Neural cell (in vitro differentiated cells): ENCODE measurements around the gene KRT86. TPM values are rescaled to one million over a fixed set of nuclear protein-coding genes. Genes with fewer than 3 reads are reported as not detected.

Experiments used
- H2AFZ ChIP-seq: fragments of 200-600, 300-800 bp; sonication (generic), shearing (Covaris generic); 2 replicates; pipeline ENCODE4 v1.6.0; 2014; ENCODE audit warnings: low read depth, mild to moderate bottlenecking, antibody characterized with exemption, low read length, moderate library complexity
- H3F3A ChIP-seq: fragments of 200-600 bp; shearing (Covaris generic); 2 replicates; pipeline ENCODE4 v1.6.1; 2016; ENCODE audit warnings: mild to moderate bottlenecking, moderate library complexity, mixed read lengths, antibody characterized with exemption, low read length; ENCODE audit not compliant: insufficient read depth, poor library complexity, severe bottlenecking
- H3K27ac ChIP-seq: fragments of 200-600, 300-800 bp; sonication (generic), shearing (Covaris generic); 2 replicates; pipeline ENCODE4 v1.5.1; 2014; ENCODE audit warnings: mild to moderate bottlenecking, low read length, moderate library complexity
- H3K27me3 ChIP-seq: fragments of 300-800, 200-600 bp; sonication (generic), shearing (Covaris generic); 2 replicates; pipeline ENCODE4 v1.6.0; 2014; ENCODE audit warnings: mild to moderate bottlenecking, low read depth, low read length, moderate library complexity; ENCODE audit not compliant: insufficient read depth
- H3K36me3 ChIP-seq: fragments of 300-800, 200-600 bp; sonication (generic), shearing (Covaris generic); 2 replicates; pipeline ENCODE4 v1.5.1; 2014; ENCODE audit warnings: mild to moderate bottlenecking, antibody characterized with exemption, low read length, moderate library complexity; ENCODE audit not compliant: insufficient read depth
- H3K4me2 ChIP-seq: fragments of 300-800, 200-600 bp; sonication (generic), shearing (Covaris generic); 2 replicates; pipeline ENCODE4 v1.6.0; 2014; ENCODE audit warnings: mild to moderate bottlenecking, low read length
- H3K4me3 ChIP-seq: fragments of 300-800, 200-600 bp; sonication (generic), shearing (Covaris generic); 2 replicates; pipeline ENCODE4 v1.5.1; 2014; ENCODE audit warnings: mild to moderate bottlenecking, low read length, moderate library complexity
- H3K79me2 ChIP-seq: fragments of 200-600 bp; shearing (Covaris generic); replicated peaks from 2 replicates; pipeline ENCODE4 v1.6.0; 2014; ENCODE audit warnings: mild to moderate bottlenecking, low read length, moderate library complexity; ENCODE audit not compliant: insufficient read depth
- H3K9ac ChIP-seq: fragments of 300-800, 200-600 bp; sonication (generic), shearing (Covaris generic); 2 replicates; pipeline ENCODE4 v1.6.1; 2016; ENCODE audit warnings: mild to moderate bottlenecking, low read length, mixed read lengths
- H3K9me2 ChIP-seq: fragments of 200-600 bp; shearing (Covaris generic); 2 replicates; pipeline ENCODE4 v1.6.1; 2016; ENCODE audit warnings: mild to moderate bottlenecking, low read length, mixed read lengths; ENCODE audit not compliant: insufficient read depth
- H3K9me3 ChIP-seq: fragments of 200-600, 300-800 bp; sonication (generic), shearing (Covaris generic); 2 replicates; pipeline ENCODE4 v1.6.1; 2016; ENCODE audit warnings: mild to moderate bottlenecking, mixed run types, low read length, moderate library complexity, mixed read lengths
- H4K20me1 ChIP-seq: fragments of 200-600 bp; shearing (Covaris generic); 2 replicates; pipeline ENCODE4 v1.6.1; 2016; ENCODE audit warnings: mild to moderate bottlenecking, mixed run types; ENCODE audit not compliant: insufficient read depth
- EP300 ChIP-seq: fragments of 450-650 bp; conservative IDR thresholded peaks from 2 replicates; pipeline ENCODE4 v1.6.1; 2014; ENCODE audit warnings: antibody characterized with exemption, mild to moderate bottlenecking, moderate library complexity; ENCODE audit not compliant: poor library complexity, severe bottlenecking
- EZH2 ChIP-seq: fragments of 200-600, 300-800 bp; shearing (Covaris generic), sonication (generic); IDR thresholded peaks from 2 replicates; pipeline ENCODE4 v1.6.1; 2014; ENCODE audit warnings: antibody characterized with exemption, low read length, borderline replicate concordance, mild to moderate bottlenecking; ENCODE audit not compliant: insufficient read depth, poor library complexity, severe bottlenecking
- MXI1 ChIP-seq: fragments of 450-650 bp; conservative IDR thresholded peaks from 2 replicates; pipeline ENCODE4 v1.6.1; 2014; ENCODE audit warnings: antibody characterized with exemption, mild to moderate bottlenecking; ENCODE audit not compliant: poor library complexity, severe bottlenecking
- POLR2AphosphoS5 ChIP-seq: IDR thresholded peaks from 2 replicates; pipeline ENCODE4 v1.6.1; 2012
- RAD21 ChIP-seq: fragments of 450-650 bp; conservative IDR thresholded peaks from 2 replicates; pipeline ENCODE4 v1.6.1; 2014; ENCODE audit warnings: antibody characterized with exemption, mild to moderate bottlenecking, moderate library complexity
- SMC3 ChIP-seq: fragments of 450-650 bp; conservative IDR thresholded peaks from 2 replicates; pipeline ENCODE4 v1.6.1; 2014; ENCODE audit warnings: antibody characterized with exemption, mild to moderate bottlenecking, moderate library complexity; ENCODE audit not compliant: poor library complexity
- TAF1 ChIP-seq: IDR thresholded peaks from 2 replicates; pipeline ENCODE4 v1.6.1; 2012; ENCODE audit warnings: low read depth
- polyA plus RNA-seq: library from polyadenylated mRNA; depleted of rRNA; stranded (reverse); fragments of >200 nt; gene quantifications from 2 replicates; pipeline ENCODE4 v1.2.3, GENCODE V29; 2014
- TF ChIP-seq, protein P1 (sequence below): IDR thresholded peaks from 2 replicates; pipeline ENCODE4 v1.6.1; 2012; ENCODE audit warnings: borderline replicate concordance
- TF ChIP-seq, protein P2 (sequence below): fragments of 450-650 bp; IDR thresholded peaks from 2 replicates; pipeline ENCODE4 v1.5.1; 2014; ENCODE audit warnings: antibody characterized with exemption, mild to moderate bottlenecking, moderate library complexity; ENCODE audit not compliant: poor library complexity, severe bottlenecking

KRT86 gene
- polyA plus RNA-seq, 1 donor from 2014 or later, result not detected

DNA sequence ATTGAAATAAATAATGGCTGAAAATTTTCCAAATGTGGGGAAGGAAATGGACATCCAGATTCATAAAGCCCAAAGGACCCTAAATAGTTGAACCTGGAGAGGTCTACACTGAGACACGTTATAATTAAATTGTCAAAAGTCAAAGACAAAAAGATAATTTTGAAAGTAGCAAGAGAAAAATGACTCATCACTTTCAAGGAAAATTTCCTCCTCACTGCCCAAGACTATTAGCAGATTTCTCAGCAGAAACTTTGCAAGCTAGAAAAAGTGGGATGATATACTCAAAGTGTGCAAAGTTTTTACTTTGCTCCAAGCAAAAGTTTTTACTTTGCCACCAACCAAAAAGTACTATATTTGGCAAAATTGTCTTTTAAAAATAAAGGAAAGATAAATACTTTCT lies 62.6 kb downstream of the KRT86 start:
- Histone ChIP-seq H3K27ac (no peak overlapping the region), H4K20me1 (no peaks in the 10 kb centered on the region), H3K9me2 (no peaks in the 10 kb centered on the region), H3K9ac (no peak overlapping the region), H3K27me3 (no peaks in the 10 kb centered on the region), H2AFZ (no peak overlapping the region), H3K79me2 (no peaks in the 10 kb centered on the region), H3K4me3 (no peak overlapping the region), H3K4me2 (no peak overlapping the region), H3F3A (no peaks in the 10 kb centered on the region), H3K9me3 (no peaks in the 10 kb centered on the region), H3K36me3 (no peaks in the 10 kb centered on the region)
- TF ChIP-seq TAF1 (no peak), MXI1 (no peak), POLR2AphosphoS5 (no peak), SMC3 (no peak), EZH2 (no peak), EP300 (no peak), RAD21 (no peak)
- TF ChIP-seq, protein P1, sequence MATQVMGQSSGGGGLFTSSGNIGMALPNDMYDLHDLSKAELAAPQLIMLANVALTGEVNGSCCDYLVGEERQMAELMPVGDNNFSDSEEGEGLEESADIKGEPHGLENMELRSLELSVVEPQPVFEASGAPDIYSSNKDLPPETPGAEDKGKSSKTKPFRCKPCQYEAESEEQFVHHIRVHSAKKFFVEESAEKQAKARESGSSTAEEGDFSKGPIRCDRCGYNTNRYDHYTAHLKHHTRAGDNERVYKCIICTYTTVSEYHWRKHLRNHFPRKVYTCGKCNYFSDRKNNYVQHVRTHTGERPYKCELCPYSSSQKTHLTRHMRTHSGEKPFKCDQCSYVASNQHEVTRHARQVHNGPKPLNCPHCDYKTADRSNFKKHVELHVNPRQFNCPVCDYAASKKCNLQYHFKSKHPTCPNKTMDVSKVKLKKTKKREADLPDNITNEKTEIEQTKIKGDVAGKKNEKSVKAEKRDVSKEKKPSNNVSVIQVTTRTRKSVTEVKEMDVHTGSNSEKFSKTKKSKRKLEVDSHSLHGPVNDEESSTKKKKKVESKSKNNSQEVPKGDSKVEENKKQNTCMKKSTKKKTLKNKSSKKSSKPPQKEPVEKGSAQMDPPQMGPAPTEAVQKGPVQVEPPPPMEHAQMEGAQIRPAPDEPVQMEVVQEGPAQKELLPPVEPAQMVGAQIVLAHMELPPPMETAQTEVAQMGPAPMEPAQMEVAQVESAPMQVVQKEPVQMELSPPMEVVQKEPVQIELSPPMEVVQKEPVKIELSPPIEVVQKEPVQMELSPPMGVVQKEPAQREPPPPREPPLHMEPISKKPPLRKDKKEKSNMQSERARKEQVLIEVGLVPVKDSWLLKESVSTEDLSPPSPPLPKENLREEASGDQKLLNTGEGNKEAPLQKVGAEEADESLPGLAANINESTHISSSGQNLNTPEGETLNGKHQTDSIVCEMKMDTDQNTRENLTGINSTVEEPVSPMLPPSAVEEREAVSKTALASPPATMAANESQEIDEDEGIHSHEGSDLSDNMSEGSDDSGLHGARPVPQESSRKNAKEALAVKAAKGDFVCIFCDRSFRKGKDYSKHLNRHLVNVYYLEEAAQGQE, result no peak
- TF ChIP-seq, protein P2, sequence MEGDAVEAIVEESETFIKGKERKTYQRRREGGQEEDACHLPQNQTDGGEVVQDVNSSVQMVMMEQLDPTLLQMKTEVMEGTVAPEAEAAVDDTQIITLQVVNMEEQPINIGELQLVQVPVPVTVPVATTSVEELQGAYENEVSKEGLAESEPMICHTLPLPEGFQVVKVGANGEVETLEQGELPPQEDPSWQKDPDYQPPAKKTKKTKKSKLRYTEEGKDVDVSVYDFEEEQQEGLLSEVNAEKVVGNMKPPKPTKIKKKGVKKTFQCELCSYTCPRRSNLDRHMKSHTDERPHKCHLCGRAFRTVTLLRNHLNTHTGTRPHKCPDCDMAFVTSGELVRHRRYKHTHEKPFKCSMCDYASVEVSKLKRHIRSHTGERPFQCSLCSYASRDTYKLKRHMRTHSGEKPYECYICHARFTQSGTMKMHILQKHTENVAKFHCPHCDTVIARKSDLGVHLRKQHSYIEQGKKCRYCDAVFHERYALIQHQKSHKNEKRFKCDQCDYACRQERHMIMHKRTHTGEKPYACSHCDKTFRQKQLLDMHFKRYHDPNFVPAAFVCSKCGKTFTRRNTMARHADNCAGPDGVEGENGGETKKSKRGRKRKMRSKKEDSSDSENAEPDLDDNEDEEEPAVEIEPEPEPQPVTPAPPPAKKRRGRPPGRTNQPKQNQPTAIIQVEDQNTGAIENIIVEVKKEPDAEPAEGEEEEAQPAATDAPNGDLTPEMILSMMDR, result no peak

DNA sequence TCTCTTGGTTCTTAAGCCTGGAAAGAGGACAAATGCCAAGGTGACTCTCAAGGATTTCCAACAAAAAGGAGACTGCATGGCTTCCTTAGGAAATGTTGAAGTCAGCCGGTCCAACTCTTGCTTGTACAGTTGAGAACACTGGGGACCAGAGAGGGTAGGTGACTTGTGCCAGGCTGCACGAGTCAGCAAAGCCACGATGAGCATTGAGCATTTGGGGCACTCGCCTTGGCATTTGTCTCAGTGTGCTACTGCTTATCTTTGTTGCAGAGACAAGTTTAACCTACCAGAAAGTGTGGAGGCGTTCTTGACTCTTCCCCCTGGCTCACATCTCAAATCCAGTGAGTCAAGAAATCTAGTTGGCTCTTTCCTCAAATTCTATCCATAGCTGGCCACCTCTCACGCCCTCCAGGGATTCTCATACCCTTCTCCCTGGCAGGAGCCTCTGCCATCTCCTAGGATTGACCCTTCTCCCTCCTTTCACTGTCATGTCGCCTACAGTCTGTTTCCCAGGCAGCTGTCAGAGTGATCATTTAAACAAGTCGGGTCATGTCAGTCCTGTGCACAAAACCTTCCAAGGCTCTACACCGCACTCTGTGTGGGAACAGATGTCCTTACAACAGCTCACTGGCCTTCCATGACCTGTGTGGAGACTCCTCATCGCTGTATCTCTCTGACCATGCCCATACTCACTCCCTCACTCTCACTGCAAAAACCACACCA lies 64.0 kb downstream of the KRT86 start:
- Histone ChIP-seq H3K36me3 (no peaks in the 10 kb centered on the region), H3K4me3 (no peak overlapping the region), H3K79me2 (no peaks in the 10 kb centered on the region), H3K4me2 (no peak overlapping the region), H2AFZ (no peak overlapping the region), H3K9me2 (no peaks in the 10 kb centered on the region), H3K9me3 (no peaks in the 10 kb centered on the region), H3F3A (no peaks in the 10 kb centered on the region), H4K20me1 (no peaks in the 10 kb centered on the region), H3K27ac (no peak overlapping the region), H3K27me3 (no peaks in the 10 kb centered on the region), H3K9ac (no peak overlapping the region)
- TF ChIP-seq EZH2 (no peak), MXI1 (no peak), SMC3 (no peak)
- TF ChIP-seq, protein P1, result no peak
